GM12801 (cell line): ENCODE results near the gene TSPAN18.

Experiments
- TF ChIP-seq, protein P1 (sequence below): IDR thresholded peaks from one replicate; pipeline ENCODE4 v1.5.1; 2011; ENCODE audit warnings: control low read depth; ENCODE audit not compliant: insufficient read length; ENCODE audit errors: extremely low read depth

The TSPAN18 gene

GRCh38 chr11:44884056-44884455, 157.3 kb downstream of the TSPAN18 start:
- TF ChIP-seq, protein P1, sequence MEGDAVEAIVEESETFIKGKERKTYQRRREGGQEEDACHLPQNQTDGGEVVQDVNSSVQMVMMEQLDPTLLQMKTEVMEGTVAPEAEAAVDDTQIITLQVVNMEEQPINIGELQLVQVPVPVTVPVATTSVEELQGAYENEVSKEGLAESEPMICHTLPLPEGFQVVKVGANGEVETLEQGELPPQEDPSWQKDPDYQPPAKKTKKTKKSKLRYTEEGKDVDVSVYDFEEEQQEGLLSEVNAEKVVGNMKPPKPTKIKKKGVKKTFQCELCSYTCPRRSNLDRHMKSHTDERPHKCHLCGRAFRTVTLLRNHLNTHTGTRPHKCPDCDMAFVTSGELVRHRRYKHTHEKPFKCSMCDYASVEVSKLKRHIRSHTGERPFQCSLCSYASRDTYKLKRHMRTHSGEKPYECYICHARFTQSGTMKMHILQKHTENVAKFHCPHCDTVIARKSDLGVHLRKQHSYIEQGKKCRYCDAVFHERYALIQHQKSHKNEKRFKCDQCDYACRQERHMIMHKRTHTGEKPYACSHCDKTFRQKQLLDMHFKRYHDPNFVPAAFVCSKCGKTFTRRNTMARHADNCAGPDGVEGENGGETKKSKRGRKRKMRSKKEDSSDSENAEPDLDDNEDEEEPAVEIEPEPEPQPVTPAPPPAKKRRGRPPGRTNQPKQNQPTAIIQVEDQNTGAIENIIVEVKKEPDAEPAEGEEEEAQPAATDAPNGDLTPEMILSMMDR, result no peak

- TF ChIP-seq, protein P1, result no peak
Observed at GRCh38 chr11:44885065-44885810, 158.5 kb downstream of the TSPAN18 start.

DNA sequence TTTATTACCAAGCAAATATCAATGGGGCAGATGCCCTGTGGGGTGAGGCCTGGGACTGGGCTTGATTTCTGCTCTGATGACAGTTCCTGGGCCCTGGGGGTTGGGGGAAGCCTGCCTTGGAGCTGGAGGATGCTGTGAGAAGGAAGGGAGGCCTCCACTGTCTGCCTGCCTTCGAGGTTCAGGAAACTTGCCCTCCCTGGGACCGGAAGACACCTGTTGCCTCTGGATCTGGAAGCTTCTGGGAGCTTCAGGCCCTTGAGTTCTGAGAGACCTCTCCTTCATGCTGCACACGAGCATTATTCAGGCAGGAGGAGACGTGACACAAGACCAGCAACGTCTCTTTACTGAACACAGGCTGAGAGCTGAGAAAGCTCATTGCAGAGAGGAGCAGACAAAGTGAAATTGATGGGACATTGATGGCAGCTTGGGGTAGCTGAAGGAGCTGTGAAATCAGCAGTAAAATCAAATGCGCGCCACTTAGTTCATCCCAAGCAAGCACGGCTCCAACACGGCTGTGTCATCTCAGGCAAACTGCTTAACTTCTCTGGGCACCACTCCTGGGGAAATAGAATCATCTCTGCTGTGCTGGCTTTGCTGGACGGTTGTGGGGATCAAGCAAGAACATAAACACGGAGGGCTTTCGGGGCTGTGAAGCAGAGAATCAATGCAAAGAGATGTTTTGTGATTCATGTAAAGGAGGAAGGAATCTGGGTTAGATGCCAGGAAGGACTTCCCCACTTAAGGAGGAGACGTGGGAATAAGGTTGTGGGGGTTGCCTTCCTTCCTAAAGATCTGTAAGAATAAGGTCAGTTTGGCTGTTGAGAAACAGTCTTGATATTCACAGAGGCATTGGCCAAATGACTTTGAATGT, 159.4 kb downstream of the TSPAN18 start:
- TF ChIP-seq, protein P1, result no peak

GRCh38 chr11:44886790-44887140, 160.0 kb downstream of the TSPAN18 start:
- TF ChIP-seq, protein P1, result no peak

- TF ChIP-seq, protein P1, result no peak
Observed at GRCh38 chr11:44887636-44888035, 160.9 kb downstream of the TSPAN18 start.

DNA sequence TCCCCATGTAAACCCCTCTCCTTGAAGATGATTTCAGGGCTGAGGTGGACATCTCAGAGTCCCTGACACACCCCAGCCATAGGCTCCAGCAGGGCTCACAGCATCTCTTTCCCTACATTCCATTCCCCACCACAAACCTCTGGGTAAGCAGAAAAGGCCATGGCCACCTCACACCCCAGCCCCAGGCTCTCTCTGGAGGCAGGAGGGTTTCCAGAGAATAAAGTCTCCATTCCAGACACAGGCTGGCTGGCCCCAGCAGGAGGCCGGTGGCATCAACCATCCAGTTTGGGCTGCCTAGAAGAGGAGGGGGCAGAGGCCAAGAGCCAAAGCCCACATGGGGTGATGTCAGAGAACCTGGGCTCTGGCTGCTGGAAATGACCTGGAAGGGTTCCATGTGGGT, 162.5 kb downstream of the TSPAN18 start:
- TF ChIP-seq, protein P1, result no peak

GRCh38 chr11:44892843-44893242, 166.1 kb downstream of the TSPAN18 start:
- TF ChIP-seq, protein P1, result no peak
